ENCODE results near the gene ISLR. TPM values are rescaled to one million over a fixed set of nuclear protein-coding genes. Genes with fewer than 3 reads are reported as not detected.

The ISLR gene
- polyA plus RNA-seq, 2 of the 4 experiments (the other 2 are of a cell fraction), result 0.10 to 0.43 TPM

DNA sequence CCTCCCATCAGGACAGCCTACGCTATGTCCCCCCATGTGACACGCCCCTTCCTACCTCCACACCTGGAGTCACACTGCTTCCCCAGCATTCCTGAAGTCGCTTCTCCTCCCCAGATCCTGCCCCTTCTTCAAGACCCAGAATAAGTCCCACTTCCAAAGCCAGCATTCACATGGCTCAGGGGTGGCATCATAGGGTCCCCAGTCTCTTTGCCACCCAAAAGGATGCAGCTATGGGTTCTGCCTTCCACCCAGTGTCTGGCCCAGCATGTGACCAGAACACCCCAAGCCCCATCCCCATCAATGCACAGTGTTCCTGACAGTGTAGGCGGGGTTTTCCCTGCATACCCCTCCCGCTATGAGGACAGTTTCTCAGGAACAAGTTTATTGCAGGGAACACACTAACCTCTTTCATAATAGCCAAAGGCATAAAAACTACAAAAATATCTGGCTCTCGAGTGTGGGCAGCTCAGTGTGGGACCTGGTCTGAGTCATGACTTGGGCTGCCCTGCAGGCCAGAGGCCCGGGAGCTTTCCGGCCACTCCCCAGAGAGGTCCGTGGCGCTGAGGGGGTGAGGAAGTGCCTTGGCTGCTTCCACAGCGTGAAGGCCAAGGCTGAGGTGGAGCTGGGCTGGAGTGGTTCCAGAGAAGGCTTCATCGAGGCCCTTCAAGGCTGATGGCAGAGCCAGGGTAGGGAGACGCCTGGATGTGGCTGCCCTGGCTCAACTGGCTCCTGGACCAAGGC lies 5.8 kb downstream of the ISLR start (continued):
- TF ChIP-seq, protein P1, sequence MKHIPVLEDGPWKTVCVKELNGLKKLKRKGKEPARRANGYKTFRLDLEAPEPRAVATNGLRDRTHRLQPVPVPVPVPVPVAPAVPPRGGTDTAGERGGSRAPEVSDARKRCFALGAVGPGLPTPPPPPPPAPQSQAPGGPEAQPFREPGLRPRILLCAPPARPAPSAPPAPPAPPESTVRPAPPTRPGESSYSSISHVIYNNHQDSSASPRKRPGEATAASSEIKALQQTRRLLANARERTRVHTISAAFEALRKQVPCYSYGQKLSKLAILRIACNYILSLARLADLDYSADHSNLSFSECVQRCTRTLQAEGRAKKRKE (CRISPR knock-in tag; IDR thresholded peaks at IDR 0.05; ENCODE audit: low read depth), result no peak
- TF ChIP-seq HOXA7 (CRISPR knock-in tag; IDR thresholded peaks at IDR 0.05), result no peak
- no peak for TF ChIP-seq EHMT2 (IDR thresholded peaks at IDR 0.05; ENCODE audit: low read depth)
- no peak for TF ChIP-seq ZC3H11A (IDR thresholded peaks at IDR 0.05)
- TF ChIP-seq CEBPB (IDR thresholded peaks at IDR 0.05), result peak in 1 of 2 experiments; percentile 58; a peak in 2 of 4 replicates
- no peak for TF ChIP-seq FOXS1 (CRISPR knock-in tag; IDR thresholded peaks at IDR 0.05)
- no peak for TF ChIP-seq PHF8 (IDR thresholded peaks at IDR 0.05; ENCODE audit: borderline replicate concordance, low read depth)
- no peak for TF ChIP-seq RAD21 (conservative IDR thresholded peaks at IDR 0.05 in 1 of 2, IDR thresholded peaks at IDR 0.05 in 1 of 2)
- no peak for TF ChIP-seq HEYL (CRISPR knock-in tag; IDR thresholded peaks at IDR 0.05)
- TF ChIP-seq MYC (IDR thresholded peaks at IDR 0.05; ENCODE audit: borderline replicate concordance, low read length), result no peak
- TF ChIP-seq POLR2A (IDR thresholded peaks at IDR 0.05; ENCODE audit: low read length), result no peak

GRCh38 chr15:74179983-74180880 lies 6.7 kb downstream of the ISLR start:
- H3K4me1 ChIP-seq, result peaks cover 57% of the 10 kb centered on the region
- ChIA-PET CTCF (interaction anchor here (1.2 to 5.6 kb wide), 4 partner anchors 11 to 127 kb away, joined by 3 to 26 read pairs (median 8); no protein-coding TSS in a partner anchor), POLR2A (interaction anchor here (1.0 to 4.7 kb wide), 5 partner anchors 13 to 44 kb away, joined by 3 to 19 read pairs (median 6); partner anchors contain the start of gene STRA6)
- H3K27ac ChIP-seq, result peak overlapping the region; percentile 88 to 90
- TF ChIP-seq RAD21 (conservative IDR thresholded peaks at IDR 0.05 in 1 of 2, IDR thresholded peaks at IDR 0.05 in 1 of 2), result no peak
- no peak for TF ChIP-seq TP53 (CRISPR knock-in tag; IDR thresholded peaks at IDR 0.05)
- TF ChIP-seq FOSL2 (IDR thresholded peaks at IDR 0.05), result 0 out of 2 replicates have a peak, but pooled peaks have one; percentile 21
- TF ChIP-seq FOSL2 (CRISPR knock-in tag; IDR thresholded peaks at IDR 0.05), result peak; percentile 53; the same call in 1 of the 2 replicates
- TF ChIP-seq FOXS1 (CRISPR knock-in tag; IDR thresholded peaks at IDR 0.05), result no peak
- no peak for TF ChIP-seq SREBF2 (IDR thresholded peaks at IDR 0.05)
- TF ChIP-seq HOXB5 (CRISPR knock-in tag; IDR thresholded peaks at IDR 0.05), result no peak
- no peak for TF ChIP-seq HES2 (IDR thresholded peaks at IDR 0.05)
- no peak for TF ChIP-seq EHMT2 (IDR thresholded peaks at IDR 0.05; ENCODE audit: low read depth)
- TF ChIP-seq ZFP36 (IDR thresholded peaks at IDR 0.05; ENCODE audit: borderline replicate concordance, partially characterized antibody), result no peak
- no peak for TF ChIP-seq POLR2A (IDR thresholded peaks at IDR 0.05; ENCODE audit: low read length)
- TF ChIP-seq, protein P2, sequence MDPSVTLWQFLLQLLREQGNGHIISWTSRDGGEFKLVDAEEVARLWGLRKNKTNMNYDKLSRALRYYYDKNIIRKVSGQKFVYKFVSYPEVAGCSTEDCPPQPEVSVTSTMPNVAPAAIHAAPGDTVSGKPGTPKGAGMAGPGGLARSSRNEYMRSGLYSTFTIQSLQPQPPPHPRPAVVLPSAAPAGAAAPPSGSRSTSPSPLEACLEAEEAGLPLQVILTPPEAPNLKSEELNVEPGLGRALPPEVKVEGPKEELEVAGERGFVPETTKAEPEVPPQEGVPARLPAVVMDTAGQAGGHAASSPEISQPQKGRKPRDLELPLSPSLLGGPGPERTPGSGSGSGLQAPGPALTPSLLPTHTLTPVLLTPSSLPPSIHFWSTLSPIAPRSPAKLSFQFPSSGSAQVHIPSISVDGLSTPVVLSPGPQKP (IDR thresholded peaks at IDR 0.05; ENCODE audit: low read depth, low read length), result no peak
- peak in 1 of 2 experiments; percentile 54; a peak in 1 of 5 replicates for TF ChIP-seq JUN (IDR thresholded peaks at IDR 0.05)
- no peak for TF ChIP-seq KDM1A (IDR thresholded peaks at IDR 0.05; ENCODE audit: low read depth)
- FAIRE-seq (no peak), DNase-seq (ENCODE audit: low read depth in 1 of 2, low spot score in 1 of 2) (peak in 1 of 2 experiments; percentile 55), ATAC-seq (peak; percentile 56 to 60)
- no peaks in the 10 kb centered on the region for H3K9me3 ChIP-seq
- 74% methylated on average over 7 of the region's 17 CpGs for WGBS (ENCODE audit: missing lambda C conversion rate)
- 0 out of 3 replicates have a peak overlapping the region, but pooled peaks have one; percentile 12 for H3K4me3 ChIP-seq
- peak overlapping the region; percentile 66 for H3K4me2 ChIP-seq

All from A549 (cell line).